ENCODE results near the gene ENPP6.
"Not testable (repeated sequence)": the region's sequence is repeated elsewhere in the genome, so short reads cannot be mapped to it uniquely, and the experiment has no call there.

The ENPP6 gene

DNA sequence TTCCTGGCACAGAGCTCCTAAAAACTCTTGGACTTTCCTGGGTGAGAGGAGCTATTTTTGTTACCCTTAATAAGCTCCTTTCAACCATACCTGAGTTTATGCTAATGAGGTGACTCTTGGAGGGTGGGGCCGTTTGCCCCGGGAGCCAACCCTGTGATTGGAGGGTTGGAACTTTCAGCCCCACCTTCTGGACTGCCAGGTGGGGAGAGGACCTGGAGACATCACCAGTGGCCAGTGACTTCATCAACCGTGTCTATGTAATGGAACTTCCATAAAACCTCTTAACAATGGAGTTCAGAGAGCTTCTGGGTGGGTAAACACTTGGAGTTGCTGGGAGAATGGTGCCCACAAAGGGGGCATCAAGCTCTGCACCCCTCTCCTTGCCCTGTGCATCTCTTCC, 17.9 kb upstream of the ENPP6 start:
- DNase-seq (ENCODE audit: low read depth), result no peak

DNA sequence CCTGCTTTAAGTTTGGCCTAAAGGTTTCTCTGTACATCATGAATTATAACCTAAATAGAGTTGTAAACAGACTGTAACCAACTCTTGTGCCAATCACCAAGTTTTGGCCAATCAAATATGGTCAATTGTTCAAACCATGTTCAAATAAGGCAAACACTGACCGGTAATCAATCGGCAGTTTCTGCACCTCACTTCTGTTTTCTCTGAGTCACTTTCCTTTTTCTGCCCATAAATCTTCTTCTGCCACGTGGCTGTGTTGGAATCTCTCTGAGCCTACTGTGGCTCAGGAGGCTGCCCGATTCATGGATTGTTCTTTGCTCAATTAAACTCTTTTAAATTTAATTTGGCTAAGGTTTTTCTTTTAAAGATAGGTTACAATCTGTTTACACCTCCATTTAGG, 16.5 kb upstream of the ENPP6 start:
- DNase-seq (ENCODE audit: low read depth), result no peak

DNA sequence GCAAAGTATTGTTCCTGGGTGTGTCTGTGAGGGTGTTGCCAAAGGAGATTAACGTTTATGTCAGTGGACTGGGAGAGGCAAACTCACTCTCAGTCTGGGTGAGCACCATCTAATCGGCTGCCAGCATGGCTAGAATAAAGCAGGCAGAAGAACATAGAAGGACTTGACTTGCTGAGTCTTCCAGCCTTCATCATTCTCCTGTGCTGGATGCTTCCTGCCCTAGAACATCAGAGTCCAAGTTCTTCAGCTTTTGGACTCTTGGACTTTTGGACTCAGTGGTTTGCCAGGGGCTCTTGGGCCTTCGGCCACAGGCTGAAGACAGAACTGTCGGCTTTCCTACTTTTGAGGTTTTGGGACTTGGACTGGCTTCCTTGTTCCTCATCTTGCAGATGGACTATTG, 15.3 kb upstream of the ENPP6 start:
- DNase-seq (ENCODE audit: low read depth), result no peak

DNA sequence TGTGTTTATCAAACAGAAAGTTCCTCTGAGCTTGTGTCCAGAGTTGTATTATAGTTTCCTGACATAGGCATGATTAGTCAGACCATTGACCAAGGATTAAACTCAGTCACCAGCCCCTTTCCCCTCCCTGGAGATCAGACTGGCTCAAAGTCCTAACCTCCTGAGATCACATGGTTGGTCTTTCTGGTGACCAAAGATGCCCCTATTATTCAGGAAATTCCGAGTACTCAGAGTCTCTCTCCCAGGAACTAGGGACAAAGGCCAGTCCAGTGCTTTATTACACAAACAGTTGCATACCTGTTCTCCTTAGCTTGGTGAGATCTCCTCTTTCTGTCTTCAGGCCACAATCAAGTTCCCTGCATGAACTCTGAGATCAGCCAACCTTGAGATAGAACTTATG, 14.5 kb upstream of the ENPP6 start:
- no peak for DNase-seq (ENCODE audit: low read depth)

DNA sequence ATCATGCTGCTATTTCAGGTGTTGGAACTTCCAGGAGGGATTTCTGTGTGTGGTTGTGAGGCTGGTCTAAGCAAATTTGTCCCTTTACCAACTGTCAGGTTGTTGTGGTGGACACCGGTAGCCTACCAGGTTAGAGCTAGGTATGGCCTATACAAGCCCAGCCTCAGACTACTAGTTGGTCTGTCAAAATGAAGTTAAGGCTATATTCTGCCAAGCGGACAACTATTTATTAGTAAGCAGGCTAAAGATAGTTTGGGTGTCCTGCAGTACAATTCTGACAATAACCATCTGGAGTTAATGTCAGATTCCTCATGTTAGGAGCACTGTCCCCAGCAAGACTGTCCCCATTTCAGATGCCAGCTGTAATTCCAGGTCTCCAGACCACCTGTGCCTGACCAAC, 13.9 kb upstream of the ENPP6 start:
- no peak for DNase-seq (ENCODE audit: low read depth)

DNA sequence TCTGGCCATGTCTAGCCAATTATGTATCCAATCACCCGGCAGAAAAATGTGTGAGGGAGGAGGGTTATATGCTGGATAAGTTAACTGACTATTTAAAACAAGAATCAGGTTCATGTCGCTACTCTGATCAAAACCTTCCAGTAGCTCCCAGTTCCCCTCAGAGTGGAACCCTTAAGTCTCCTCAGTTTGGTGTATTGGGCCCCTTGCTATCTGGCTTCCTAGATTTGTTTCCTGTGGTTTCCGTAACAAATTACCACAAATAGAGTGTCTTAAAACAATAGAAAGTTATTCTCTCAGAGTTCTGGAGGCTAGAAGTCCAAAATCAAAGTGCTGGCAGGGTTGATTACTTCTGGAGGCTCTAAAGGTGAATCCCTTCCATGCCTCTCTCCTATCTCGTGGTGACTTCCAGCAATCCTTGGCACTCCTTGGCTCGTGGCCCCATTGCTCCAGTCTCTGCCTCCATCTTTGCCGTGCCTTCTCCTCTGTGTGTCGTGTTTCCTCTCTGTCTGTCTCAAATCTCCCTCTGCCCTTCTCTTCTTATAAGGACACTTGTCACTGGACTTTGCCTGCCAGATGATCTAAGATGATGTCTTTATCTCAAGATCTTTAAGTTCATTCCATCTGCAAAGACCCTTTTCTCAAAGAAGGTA, 10.5 kb upstream of the ENPP6 start:
- DNase-seq (ENCODE audit: low read depth), result no peak

DNA sequence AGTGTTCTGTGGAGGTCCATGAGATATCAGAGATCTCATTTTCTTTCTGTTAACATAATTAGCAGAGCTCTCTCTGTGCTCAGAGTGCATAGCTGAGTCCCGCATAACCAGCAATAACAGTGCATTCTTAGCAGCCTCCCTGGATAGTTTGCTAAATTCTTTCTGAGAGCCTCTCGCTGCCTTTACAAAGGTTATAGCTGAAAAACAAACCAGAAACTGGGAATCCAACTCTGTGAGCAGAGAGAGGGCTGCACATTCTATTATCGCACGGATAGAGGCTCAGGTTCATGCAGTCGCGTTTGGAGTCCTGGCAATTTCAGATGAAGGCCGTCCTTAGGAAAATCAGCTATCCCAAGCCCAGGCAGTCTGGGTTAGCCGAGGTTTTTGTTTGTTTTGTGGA, 1.2 kb downstream of the ENPP6 start:
- no peak for DNase-seq (ENCODE audit: low read depth)

DNA sequence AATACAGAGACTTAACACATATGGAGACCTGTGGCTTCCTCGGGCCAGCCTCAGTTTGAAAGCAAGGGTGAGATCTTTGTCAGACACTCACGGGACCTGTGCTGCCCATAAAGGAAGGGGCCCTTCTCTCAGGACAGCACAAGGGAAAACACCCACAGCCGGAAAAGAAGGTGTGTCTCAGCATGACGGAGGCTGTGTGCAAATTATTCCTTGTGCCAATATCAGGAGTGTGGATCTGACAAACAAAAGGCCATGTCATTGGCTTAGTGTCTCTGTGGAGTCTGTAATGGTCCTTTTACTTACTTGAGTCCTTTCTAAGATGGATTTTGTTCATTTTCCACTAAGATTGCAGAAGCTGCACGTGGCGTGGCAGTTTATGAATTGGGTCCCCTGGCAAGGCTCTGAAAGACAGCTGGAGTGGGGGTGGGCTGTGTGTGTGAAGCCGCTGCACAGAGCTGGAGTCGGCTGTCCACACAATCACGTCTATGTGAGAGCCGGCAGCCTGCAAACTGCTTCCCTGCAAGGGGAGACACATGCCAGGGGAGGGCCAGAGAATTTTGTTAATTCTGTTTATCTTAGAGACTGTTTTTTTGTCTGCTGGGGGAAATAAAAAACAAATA, 1.9 kb downstream of the ENPP6 start:
- DNase-seq (ENCODE audit: low read depth), result no peak

DNA sequence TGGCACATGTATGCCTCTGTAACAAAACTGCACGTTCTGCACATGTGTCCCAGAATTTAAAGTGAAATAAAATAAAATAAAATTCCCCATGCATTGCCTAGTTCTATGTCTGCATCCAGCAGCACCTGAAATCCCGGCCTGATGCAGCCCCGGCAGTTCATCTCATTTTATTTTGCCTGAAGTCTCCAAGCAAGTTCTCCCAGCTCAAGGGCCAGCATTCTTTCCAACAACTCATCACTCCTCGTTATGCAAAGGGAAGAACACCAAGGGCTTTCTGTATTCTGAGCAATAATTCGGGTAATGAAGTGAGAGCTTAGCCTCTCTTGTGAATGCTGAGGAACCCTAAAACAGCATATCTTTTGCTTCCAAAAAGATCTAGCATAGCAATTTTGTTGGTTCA, 2.7 kb downstream of the ENPP6 start:
- DNase-seq (ENCODE audit: low read depth), result no peak

DNA sequence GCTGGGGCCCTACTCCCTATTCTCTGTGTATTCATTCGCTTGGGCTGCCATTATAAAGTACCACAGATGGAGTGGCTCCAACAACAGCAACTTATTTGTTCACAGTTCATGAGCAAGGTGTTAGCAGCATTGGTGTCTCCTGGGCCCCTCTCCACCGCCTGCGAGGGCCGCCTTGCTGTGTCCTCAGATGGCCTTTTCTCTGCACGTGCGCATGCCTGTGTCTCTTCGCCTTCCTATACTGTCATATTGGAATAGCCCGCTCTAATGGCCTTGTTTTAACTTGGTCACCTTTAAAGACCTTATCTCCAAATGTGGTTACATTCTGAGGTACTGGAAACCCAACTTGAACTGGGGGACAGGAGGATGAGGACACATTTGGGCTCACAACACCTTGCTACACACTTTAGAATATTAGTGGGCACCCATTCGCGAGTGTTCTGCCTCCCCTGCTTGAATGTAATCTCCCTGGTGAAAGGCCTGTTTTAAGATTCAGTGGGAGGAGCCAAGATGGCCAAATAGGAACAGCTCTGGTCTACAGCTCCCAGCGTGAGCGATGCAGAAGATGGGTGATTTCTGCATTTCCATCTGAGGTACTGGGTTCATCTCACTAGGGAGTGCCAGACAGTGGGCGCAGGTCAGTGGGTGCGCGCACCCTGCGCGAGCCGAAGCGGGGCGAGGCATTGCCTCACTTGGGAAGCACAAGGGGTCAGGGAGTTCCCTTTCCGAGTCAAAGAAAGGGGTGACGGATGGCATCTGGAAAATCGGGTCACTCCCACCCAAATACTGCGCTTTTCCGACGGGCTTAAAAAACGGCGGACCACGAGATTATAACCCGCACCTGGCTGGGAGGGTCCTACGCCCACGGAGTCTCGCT, 9.7 kb downstream of the ENPP6 start:
- not testable (repeated sequence) for DNase-seq (ENCODE audit: low read depth)

DNA sequence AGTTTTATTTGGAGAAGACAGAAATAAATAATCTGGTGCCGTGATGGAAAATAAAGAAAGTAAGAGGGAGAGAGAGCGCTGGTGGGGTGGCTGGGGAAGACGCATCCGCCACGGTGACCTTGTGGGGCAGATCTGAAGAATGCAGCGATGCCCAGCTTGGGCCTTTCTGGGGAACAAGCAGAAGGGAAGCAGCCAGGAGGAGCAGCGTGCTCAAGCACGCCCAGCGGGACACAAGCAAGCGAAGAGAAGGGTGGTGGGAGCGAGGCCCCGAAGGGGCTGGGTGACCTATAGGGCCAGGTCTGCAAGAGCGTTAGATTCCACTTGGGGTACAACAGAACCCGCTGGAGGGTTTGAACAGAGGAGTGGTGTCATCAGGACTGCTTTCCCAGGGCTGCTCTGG, 12.4 kb downstream of the ENPP6 start:
- no peak for DNase-seq (ENCODE audit: low read depth)

DNA sequence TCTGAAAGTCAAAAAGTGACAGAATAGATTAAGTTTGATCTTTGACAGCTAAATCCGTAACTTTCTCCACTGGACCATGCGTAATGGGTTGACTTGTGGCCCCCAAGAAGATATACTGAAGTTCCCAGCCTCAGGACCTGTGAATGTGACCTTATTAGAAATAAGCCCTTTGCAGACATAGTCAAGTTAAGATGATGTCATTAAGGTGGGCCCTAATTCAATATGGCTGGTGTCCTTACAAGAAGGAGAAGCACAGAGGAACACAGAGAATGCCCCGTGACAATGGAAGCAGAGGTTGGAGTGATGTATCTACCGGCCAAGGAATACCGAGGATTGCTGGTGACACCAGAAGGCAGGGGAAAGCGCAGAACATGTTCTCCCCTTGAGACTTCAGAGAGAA, 14.4 kb downstream of the ENPP6 start:
- DNase-seq (ENCODE audit: low read depth), result no peak

DNA sequence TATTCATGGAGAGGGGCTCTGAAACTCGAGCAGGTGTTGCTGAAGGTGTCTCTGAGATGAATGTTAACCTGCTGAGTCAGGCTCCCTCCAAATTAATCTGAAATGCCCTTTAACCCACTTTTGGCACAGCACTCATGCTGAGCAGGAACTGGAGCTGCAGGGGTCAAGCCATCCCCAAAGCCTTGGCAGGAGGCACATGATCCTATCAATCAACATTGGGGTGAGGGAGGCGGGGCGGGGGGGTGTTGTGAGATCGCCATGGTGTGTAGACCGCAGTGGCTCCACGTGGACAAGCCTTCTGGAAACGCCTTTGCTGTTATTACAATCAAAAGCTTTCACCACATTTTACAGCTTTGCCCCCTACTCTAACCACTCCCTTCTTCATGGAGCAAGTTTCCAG, 16.5 kb downstream of the ENPP6 start:
- no peak for DNase-seq (ENCODE audit: low read depth)

DNA sequence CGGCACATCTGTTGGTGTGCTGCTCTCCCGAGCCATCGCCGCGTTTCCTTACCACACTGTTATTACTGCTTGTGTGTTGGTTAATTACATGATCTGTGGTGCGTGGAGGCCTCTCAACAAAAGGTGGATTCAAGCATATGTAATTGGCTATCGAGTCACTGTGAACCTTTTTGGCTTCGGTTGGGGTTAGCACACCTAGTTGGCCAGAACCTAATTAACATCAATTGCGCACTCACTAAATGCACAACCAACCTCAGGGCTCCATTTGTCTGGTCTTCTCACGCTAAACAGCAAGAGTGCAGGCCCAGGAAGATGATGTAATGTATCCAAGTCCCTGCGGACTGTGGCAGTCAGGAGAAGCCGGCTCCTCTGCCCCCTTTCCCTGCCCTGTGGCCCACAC, 17.4 kb downstream of the ENPP6 start:
- no peak for DNase-seq (ENCODE audit: low read depth)

DNA sequence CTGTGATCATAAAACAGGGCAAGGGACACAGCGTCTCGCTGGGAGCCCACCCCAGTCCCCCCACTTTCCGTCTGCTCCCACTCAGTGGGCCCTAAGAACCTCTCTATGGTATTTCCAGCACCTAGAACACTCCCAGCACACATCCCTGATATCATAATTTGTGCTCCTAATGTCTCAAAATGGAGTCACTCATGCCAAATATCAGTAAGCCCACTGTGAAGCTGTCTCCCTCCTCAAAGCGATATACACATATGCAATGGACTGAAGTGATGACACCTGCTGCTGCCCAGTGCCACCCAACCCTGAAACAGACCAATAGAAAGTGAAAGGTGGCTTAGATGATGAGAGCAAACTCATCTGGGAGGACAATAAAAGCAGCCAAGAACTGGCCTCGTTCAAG, 17.9 kb downstream of the ENPP6 start:
- no peak for DNase-seq (ENCODE audit: low read depth)

DNA sequence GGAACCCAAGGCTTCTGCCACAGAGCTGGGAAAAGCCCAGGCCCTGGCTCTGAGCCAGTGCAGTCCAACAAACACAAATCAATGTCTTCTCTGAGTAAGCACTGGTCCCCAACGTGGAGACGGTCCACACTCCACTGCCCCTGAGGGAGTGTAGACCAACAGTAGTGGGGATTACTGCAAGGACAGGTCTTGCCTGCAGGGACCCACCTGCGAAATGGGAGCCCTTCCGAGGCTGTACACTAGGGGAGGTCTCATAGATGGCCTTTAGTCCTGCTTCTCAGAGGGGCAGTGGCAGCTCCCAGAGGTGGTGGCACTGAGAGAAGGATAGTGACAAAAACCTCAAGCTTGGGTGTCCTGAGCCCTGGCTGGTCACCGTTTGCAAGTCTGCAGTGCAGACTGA, 19.5 kb downstream of the ENPP6 start:
- DNase-seq (ENCODE audit: low read depth), result no peak

DNA sequence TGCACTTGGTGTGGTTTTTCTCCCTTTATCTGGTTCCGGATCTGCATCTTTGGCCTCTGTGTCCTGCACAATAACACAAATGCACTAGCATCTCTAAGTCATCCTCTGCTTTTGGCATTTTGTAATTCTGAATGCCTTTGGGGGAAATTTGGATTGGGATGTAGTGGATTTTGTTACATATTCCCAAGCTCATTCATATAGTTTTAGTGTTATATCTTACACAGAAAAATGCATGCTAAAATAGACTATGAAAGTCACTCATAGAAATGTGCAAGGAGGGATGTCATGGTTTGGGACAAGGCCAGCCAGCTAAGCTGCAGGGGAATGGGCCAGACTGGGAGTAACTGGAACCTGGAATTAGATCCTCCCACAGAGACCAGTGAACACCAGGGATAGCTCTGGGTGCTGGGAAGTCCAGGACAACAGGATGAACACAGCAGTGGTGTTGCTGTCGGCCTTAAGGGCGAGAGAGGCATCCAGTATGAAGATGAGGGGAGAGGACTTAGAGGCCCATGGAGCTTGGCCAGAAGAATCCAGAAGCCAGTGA, 20.1 kb downstream of the ENPP6 start:
- no peak for DNase-seq (ENCODE audit: low read depth)

DNA sequence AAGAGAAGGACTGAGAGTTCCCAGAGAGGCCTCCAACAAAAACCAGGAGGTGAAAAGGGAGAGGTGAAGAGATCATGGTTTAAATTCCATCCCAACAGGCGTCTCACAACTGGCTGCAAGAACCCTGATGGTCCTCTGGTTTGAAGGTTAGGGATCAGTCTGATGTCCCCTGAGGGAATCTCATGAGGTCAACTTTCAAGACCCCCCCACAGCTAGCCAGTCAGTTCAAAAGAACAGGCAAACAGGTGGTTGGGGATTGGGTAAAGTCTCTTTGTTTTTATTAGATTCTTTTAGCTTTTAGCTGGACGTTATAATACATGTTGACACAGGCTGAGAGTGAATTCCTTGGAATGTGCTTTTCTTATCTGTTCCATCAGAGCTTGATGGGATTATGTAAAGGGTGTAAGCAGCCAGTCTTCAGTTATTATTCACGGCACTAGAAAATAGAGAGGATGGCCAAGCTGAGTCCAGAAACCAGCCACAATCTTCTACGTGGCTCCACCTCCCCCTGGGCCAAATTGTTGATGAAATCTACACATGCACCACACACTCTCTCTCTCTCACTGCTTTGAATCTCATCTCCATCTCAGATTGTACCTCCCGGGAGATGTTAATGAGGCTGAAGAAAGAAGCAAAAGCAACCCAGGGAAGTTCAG, 20.8 kb downstream of the ENPP6 start:
- DNase-seq (ENCODE audit: low read depth), result no peak

DNA sequence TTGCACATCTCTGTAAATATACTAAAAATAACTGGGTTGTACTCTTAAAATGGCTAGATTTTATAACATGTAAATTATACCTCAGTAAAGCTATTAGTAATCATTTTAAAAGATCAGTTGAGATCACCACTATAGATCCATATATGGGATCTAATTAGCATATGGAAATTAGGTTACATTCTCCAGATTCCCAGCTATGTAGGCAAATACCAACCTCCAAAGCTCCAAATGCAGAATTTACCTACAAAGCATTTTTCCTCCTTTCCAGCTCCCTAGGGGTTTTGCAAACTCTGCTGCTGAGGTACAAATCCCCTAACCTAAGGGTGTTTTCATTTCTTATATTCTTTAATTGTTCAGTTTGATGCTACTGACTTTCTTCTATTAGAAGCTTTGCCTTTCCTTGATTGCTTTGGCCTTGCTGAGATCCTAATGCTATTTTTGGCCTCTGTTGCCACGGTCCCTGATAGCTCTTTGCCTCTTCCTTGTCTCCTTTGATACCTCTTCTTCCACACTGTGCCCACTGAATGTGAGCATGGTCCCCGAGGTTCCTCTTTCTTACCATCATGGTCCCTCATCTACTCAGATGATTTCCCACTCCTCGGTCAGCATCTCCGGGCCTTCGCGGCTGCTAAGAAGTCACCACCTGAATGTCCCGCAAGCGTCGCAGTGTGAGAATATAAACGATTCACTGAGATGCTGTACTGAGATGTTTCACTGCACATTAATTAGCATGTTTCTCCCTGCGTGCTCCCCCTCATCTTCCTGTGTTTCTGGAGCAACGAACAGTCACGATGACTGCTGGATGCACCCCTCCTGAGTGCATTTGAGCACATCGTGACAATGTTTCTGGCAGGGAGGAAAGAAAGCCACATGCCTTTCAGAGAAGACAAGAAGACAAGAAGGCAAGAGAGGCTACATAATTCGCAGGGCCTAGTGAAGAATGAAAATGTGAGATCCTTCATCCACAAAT, 23.8 kb downstream of the ENPP6 start:
- DNase-seq (ENCODE audit: low read depth), result no peak

DNA sequence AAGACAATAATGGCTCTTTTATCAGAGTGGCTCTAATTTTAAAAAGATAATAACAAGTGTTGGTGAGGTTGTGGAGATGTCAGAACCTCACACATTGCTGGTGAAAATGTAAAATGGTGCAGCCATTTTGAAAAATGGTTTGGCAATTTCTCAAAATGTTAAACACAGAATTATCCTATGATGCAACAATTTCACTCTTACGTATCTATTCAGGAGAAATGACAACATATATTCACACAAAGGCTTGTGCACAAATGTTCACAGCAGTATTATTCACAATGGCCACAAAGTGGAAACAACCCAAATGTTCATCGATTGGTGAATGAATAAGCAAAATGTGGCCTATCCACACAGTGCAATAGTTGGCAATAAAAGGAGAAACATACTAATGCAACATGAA, 24.7 kb downstream of the ENPP6 start:
- no peak for DNase-seq (ENCODE audit: low read depth)

DNA sequence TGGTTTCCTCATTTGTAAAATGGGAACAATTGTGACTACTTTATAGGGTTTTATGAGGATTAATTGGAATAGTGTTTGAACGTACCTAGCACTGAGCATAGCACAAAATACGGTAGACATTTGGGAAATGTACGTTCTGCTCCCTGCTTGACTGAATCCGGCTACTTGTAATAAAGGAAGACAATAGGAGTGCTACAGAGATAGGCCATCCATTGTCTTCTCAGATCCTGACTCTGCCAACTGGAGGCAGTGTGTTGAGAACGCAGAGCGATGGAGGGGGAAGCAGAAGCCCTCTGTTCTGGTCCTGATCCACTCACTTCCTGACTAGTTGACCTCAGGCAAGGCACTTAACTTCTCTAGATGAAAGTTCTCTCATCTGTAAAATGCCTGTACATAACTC, 26.4 kb downstream of the ENPP6 start:
- no peak for DNase-seq (ENCODE audit: low read depth)

All from stimulated activated CD8-positive, alpha-beta memory T cell treated with anti-CD3 and anti-CD28 coated beads, Interleukin-12 subunit alpha, Interleukin-12 subunit beta, amount 100 ng/mL, for 1 hour (primary cell).